B cell (primary cell): Measurements from ENCODE around the gene KIF20B. TPM values are rescaled to one million over a fixed set of nuclear protein-coding genes. Genes with fewer than 3 reads are reported as not detected.

Experiments
- ATAC-seq: fragments of 200-7000 bp; cut with Tn5 transposase; one replicate; pipeline ENCODE4 v1.10.0; 2021; ENCODE audit warnings: low read depth, mild to moderate bottlenecking, moderate number of reproducible peaks, moderate library complexity
- CTCF ChIA-PET: fragments of 350-600 bp; sonication (Branson Sonifier 250); formaldehyde crosslinking; loops from one replicate; lab custom pipeline; 2021; ENCODE audit warnings: antibody characterized with exemption, inconsistent platforms; lab: Charles Lee
- POLR2A ChIA-PET: fragments of 350-600 bp; sonication (Branson Sonifier 250); formaldehyde crosslinking; loops from one replicate; lab custom pipeline; 2021; ENCODE audit warnings: antibody characterized with exemption; lab: Charles Lee
- DNase-seq: peaks from one replicate; pipeline ENCODE4 v3.0.0; 2013
- H2AFZ ChIP-seq: 2 replicates; pipeline ENCODE4 v1.6.1; 2012; ENCODE audit warnings: mild to moderate bottlenecking, low read depth, low read length; ENCODE audit not compliant: insufficient read depth, poor library complexity, severe bottlenecking
- H3K27ac ChIP-seq, 2 donors: 1 replicate in 1 of 2; 2 replicates in 1 of 2; pipeline ENCODE4 v1.5.1; 2012 to 2013; ENCODE audit warnings: low read length in 2 of 2, mild to moderate bottlenecking in 2 of 2, moderate library complexity in 1 of 2
- H3K27me3 ChIP-seq, 4 experiments: fragments of 200-600 bp in 1 of 4; sonication (generic) in 1 of 4; replicated peaks in 1 of 4; 1 replicate in 2 of 4; 2 replicates in 2 of 4; pipeline versions ENCODE4 v1.6.1 to v1.7.0; 2013 to 2016; ENCODE audit warnings: low read length in 3 of 4, mild to moderate bottlenecking in 2 of 4, mixed read lengths in 1 of 4, moderate library complexity in 1 of 4; ENCODE audit not compliant: insufficient read depth in 4 of 4, control insufficient read depth in 3 of 4; ENCODE audit errors: control extremely low read depth in 1 of 4
- H3K36me3 ChIP-seq, 2 experiments: replicated peaks in 1 of 2; 1 replicate in 1 of 2; 2 replicates in 1 of 2; pipeline versions ENCODE4 v1.6.1 to v1.7.1; 2013; ENCODE audit warnings: low read length in 1 of 2; ENCODE audit not compliant: insufficient read depth in 2 of 2, control insufficient read depth in 1 of 2; ENCODE audit errors: control extremely low read depth in 1 of 2, extremely low read depth in 1 of 2
- H3K4me1 ChIP-seq, 2 donors: fragments of 200-600 bp in 1 of 2; sonication (generic) in 1 of 2; 1 replicate in 1 of 2; 2 replicates in 1 of 2; pipeline versions ENCODE4 v1.5.1 to v1.6.1; 2013 to 2017; ENCODE audit warnings: low read length in 2 of 2; ENCODE audit not compliant: control insufficient read depth in 2 of 2, insufficient read depth in 2 of 2
- H3K4me2 ChIP-seq: replicated peaks from 2 replicates; pipeline ENCODE3; 2012; ENCODE audit warnings: mild to moderate bottlenecking, low read depth, low read length; ENCODE audit not compliant: poor library complexity, severe bottlenecking
- H3K4me3 ChIP-seq, 5 experiments: fragments of 200-600 bp in 1 of 5; sonication (generic) in 1 of 5; 1 replicate in 3 of 5; 2 replicates in 2 of 5; pipeline versions ENCODE4 v1.5.1 to v1.7.0; 2011 to 2016; ENCODE audit warnings: low read length in 4 of 5, mild to moderate bottlenecking in 4 of 5, low read depth in 2 of 5, control low read depth in 1 of 5, moderate library complexity in 1 of 5; ENCODE audit not compliant: insufficient read depth in 1 of 5; ENCODE audit errors: control extremely low read depth in 1 of 5, extremely low read depth in 1 of 5
- H3K79me2 ChIP-seq: fragments of 200-600 bp; sonication (generic); one replicate; pipeline ENCODE4 v1.6.0; 2016; ENCODE audit warnings: low read length; ENCODE audit not compliant: control insufficient read depth, insufficient read depth
- H3K9ac ChIP-seq: fragments of 200-600 bp; sonication (generic); 2 replicates; pipeline ENCODE4 v1.6.1; 2017; ENCODE audit warnings: mild to moderate bottlenecking, low read length, moderate library complexity
- H3K9me3 ChIP-seq, 3 donors: one replicate each; pipeline versions ENCODE4 v1.6.1 to v1.7.1; 2013; ENCODE audit warnings: low read length in 2 of 3; ENCODE audit not compliant: control insufficient read depth in 2 of 3, insufficient read depth in 1 of 3; ENCODE audit errors: control extremely low read depth in 1 of 3
- H4K20me1 ChIP-seq: 2 replicates; pipeline ENCODE4 v1.6.0; 2012; ENCODE audit warnings: mild to moderate bottlenecking, low read length; ENCODE audit not compliant: insufficient read depth, control insufficient read depth, poor library complexity, severe bottlenecking
- H3K27ac Mint-ChIP-seq: one replicate; pipeline ENCODE4 v1.8.0; 2021; ENCODE audit warnings: mixed read lengths
- H3K27me3 Mint-ChIP-seq: one replicate; pipeline ENCODE4 v1.8.0; 2021; ENCODE audit warnings: mixed read lengths
- H3K4me1 Mint-ChIP-seq: one replicate; pipeline ENCODE4 v1.8.0; 2021; ENCODE audit warnings: mixed read lengths
- H3K4me3 Mint-ChIP-seq: one replicate; pipeline ENCODE4 v1.8.0; 2021; ENCODE audit warnings: mixed read lengths
- H3K9me3 Mint-ChIP-seq: one replicate; pipeline ENCODE4 v1.8.0; 2022; ENCODE audit warnings: mixed read lengths; ENCODE audit not compliant: insufficient read depth
- CTCF ChIP-seq: fragments of 200-600 bp; IDR thresholded peaks from one replicate; pipeline ENCODE4 v1.8.0; 2022; ENCODE audit warnings: antibody characterized with exemption, mild to moderate bottlenecking
- EZH2 ChIP-seq: IDR thresholded peaks from 2 replicates; pipeline ENCODE4 v1.6.1; 2012; ENCODE audit warnings: borderline replicate concordance, low read depth, mild to moderate bottlenecking, moderate library complexity, low read length; ENCODE audit not compliant: insufficient read depth, poor library complexity, severe bottlenecking
- WGBS: methylation state at CpG from one replicate; pipeline ENCODE4 v1.1.5; 2013; ENCODE audit warnings: missing lambda C conversion rate; ENCODE audit not compliant: insufficient coverage; 5-methylcytosine and 5-hydroxymethylcytosine counted together
- intact Hi-C: fragments of 100-400 bp; cut with micrococcal nuclease; formaldehyde crosslinking; loops from one replicate; pipeline ENCODE4 v1.10.0; 2022
- polyA plus RNA-seq: library from polyadenylated mRNA; depleted of rRNA; stranded (reverse); fragments of >200 nt; gene quantifications from 2 replicates; pipeline ENCODE4 v1.2.3, GENCODE V29; 2012
- total RNA-seq, 2 donors: library from RNA; stranded (reverse); fragments of 120-200 nt in 1 of 2; gene quantifications; 1 replicate in 1 of 2; 2 replicates in 1 of 2; pipeline versions ENCODE4 v1.2.3 to v1.2.4, GENCODE V29; 2013 to 2022

Gene KIF20B
- total and polyA plus RNA-seq, 2 donors (not counting 1 experiment from before 2014, with no cell fraction given) = 1.6 to 24.6 TPM

GRCh38 chr10:89657302-89657701 lies 44.1 kb upstream of the KIF20B start:
- H3K36me3 ChIP-seq = no peaks in the 10 kb centered on the region
- no CpG with 5 or more reads among the region's 1 CpG for WGBS
- no peak overlapping the region for H3K4me2 ChIP-seq
- peaks cover 14 to 24% of the 10 kb centered on the region in 2 donors for H3K4me1 ChIP-seq
- DNase-seq (no peak), ATAC-seq (no peak)
- Mint-ChIP-seq H3K27me3 (no peaks in the 10 kb centered on the region), H3K4me1 (peaks cover 21% of the 10 kb centered on the region), H3K27ac (no peak overlapping the region), H3K4me3 (no peak overlapping the region), H3K9me3 (peaks cover 5% of the 10 kb centered on the region)
- H4K20me1 ChIP-seq = no peaks in the 10 kb centered on the region
- no peak for TF ChIP-seq EZH2
- no peak for TF ChIP-seq CTCF
- intact Hi-C loops = no loop called here
- H3K4me3 ChIP-seq = no peak overlapping the region
- POLR2A ChIA-PET = no interaction called here
- no peaks in the 10 kb centered on the region for H3K79me2 ChIP-seq
- peaks cover 0 to 15% (median 13%) of the 10 kb centered on the region in 3 donors for H3K9me3 ChIP-seq
- H3K27ac ChIP-seq = no peak overlapping the region
- CTCF ChIA-PET = no interaction called here
- no peak overlapping the region for H3K9ac ChIP-seq
- H2AFZ ChIP-seq = no peak overlapping the region
- no peaks in the 10 kb centered on the region for H3K27me3 ChIP-seq

GRCh38 chr10:89659143-89660131 lies 42.0 kb upstream of the KIF20B start:
- ATAC-seq (no peak), DNase-seq (no peak)
- Histone ChIP-seq H3K4me1 (peaks cover 0 to 6% of the 10 kb centered on the region in 2 donors), H4K20me1 (no peaks in the 10 kb centered on the region), H3K36me3 (no peaks in the 10 kb centered on the region), H3K4me3 (no peak overlapping the region), H3K79me2 (no peaks in the 10 kb centered on the region), H3K27me3 (no peaks in the 10 kb centered on the region), H2AFZ (no peak overlapping the region), H3K9me3 (peaks cover 0 to 15% (median 13%) of the 10 kb centered on the region in 3 donors), H3K27ac (no peak overlapping the region), H3K4me2 (no peak overlapping the region), H3K9ac (no peak overlapping the region)
- TF ChIP-seq CTCF (no peak), EZH2 (no peak)
- ChIA-PET POLR2A (no interaction called here), CTCF (no interaction called here)
- no peaks in the 10 kb centered on the region for H3K27me3 Mint-ChIP-seq
- intact Hi-C loops = no loop called here
- H3K4me1 Mint-ChIP-seq = peaks cover 6% of the 10 kb centered on the region
- H3K9me3 Mint-ChIP-seq = peaks cover 5% of the 10 kb centered on the region
- no peak overlapping the region for H3K27ac Mint-ChIP-seq
- no peak overlapping the region for H3K4me3 Mint-ChIP-seq
- 94% methylated on average over 3 of the region's 10 CpGs for WGBS
